KG1 (cell line): ENCODE measurements around the gene AUH.
A peak's percentile ranks its signal among the peaks of the same experiment; 100 is the strongest.
"Not testable (repeated sequence)": the region's sequence is repeated elsewhere in the genome, so short reads cannot be mapped to it uniquely, and the experiment has no call there.

Experiments used
- DNase-seq: peaks from one replicate; lab custom pipeline; 2025; lab: John Stamatoyannopoulos, UW

The AUH gene, protein sequence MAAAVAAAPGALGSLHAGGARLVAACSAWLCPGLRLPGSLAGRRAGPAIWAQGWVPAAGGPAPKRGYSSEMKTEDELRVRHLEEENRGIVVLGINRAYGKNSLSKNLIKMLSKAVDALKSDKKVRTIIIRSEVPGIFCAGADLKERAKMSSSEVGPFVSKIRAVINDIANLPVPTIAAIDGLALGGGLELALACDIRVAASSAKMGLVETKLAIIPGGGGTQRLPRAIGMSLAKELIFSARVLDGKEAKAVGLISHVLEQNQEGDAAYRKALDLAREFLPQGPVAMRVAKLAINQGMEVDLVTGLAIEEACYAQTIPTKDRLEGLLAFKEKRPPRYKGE

DNA sequence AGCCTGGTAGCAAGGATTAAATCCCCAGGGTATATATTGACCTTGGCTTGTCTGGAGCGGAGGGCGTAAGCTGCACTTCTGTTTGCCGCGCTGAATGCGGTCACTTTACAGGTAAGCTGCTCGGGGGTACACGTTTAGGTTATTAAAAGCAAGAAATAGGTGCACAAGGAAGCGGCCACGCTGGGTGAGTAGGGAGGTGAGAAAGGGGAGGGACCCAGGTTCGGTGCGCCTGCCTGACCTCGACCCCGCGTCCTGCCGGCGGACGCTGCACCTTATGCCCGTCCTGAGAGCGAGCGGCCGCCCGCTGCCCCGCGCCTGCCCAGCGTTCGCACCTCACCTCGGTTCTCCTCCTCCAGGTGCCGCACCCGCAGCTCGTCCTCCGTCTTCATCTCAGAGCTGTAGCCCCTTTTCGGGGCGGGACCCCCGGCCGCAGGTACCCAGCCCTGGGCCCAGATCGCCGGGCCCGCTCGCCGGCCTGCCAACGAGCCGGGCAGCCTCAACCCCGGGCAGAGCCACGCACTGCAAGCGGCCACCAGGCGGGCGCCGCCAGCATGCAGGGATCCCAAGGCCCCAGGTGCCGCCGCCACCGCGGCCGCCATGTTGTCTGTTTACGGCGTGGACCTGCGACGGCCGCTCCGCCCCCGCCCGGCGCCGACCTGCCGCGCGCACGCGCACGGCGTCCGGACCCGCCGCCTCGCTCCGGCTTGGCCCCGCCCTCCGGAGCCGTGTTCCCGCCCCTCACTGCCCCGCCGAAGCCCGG is at the start of gene AUH:
Gene AUH (minus strand): TSS at position 628 of the 760 bp plus-strand sequence. CDS start 29 bp downstream, at position 599.
- peak; percentile 76 for DNase-seq

DNA sequence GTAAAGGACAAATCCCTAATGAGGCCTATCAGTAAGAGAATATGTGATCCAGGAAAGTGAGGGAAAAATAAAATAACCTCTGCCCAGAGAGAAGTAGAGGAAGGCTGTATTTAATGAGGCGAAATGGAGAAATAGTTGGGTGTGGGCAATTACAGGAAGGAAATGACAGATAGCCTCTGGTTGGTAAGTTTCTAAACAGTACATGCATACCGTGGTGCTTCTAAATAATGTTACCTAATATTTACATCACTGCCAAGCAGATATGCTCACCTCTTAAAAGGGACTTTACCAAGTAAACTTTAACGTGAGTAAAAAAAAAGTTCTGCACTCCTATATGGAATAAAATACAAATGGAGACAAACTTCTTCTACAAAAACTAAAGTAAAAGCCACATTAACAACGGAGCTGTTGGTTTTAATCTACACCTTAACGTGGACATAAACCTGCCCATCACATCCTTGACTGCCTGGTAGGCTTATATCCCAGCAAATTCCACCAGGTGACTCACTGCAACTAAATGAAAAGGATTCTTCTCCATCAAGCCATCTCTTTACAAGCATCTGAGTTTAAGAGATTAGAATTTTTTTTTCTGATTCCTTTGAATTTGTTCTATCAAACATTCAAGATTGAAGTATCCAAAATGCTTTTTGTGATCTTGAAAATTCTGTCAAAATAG is 49.5 kb upstream of the AUH start:
- no peak for DNase-seq

DNA sequence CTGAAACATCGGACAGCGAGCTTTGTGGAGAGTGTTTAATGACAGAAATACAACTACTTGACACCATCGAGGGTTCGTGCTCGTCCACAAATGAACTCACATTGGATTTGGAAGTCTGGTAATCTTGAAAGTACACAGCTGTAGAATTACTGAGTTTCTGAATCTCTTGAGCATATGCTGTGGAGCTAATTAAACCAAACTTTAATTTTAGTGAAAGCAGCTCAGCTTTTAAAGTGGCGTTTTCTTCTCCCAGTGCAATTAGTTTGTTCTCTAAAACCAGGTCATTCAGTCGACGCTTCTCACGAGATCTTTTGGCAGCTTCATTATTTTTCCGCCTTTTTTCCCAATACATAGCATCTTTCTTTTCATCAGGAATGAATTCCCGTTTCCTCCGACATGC is 48.4 kb upstream of the AUH start:
- no peak for DNase-seq

DNA sequence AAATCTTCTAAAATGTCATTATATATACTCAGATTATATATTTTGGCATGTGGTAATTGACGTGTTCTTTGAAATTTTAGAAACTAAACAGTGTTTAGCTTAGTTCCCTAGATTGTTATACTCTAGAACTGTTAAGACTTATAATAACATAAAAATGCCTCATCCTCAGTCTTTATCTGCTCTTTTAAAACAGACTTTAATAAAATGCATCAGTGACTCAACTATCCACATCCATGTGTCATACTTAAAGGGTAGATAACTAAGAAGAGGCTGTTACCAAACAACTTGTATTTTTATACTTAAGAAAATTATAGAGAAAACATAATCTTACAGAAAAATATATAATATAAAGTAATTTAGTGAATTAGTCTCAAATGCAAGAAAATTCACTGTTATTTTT is 46.8 kb upstream of the AUH start:
- no peak for DNase-seq

DNA sequence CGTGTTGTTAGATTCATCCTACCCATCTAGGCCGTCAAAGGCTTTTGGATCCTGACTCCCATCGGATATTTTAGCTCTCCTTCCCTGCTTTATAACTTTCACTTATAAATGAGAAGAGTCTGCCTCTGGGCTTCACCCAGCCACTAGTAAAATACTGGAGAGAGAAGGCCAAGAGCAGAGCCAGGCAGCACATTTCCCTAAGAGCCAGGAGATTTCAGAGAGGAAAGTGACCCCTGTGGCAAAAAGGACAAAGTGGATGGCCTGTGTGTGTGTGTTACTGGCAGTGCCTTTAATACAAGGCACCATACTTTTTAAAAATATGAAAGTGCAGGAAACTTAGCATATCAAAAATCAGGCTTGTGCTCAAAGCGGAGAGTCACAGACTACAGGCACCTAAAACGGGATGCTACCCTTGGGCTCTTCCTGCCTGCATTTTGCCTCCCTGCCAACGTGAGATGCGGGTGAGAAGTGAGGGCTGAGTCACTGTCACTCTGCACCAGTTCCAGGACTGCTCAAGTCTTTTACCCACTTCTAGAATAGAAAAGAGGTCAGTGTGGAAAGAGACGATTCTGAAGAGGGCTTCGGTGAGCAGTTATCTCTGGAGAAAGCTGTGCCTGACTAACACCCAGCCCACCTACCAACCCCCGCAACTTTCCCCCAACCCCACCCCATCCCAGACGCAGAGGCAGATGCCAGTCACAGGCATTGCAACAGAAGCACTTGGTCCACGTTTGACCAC is 46.0 kb upstream of the AUH start:
- DNase-seq, result no peak

DNA sequence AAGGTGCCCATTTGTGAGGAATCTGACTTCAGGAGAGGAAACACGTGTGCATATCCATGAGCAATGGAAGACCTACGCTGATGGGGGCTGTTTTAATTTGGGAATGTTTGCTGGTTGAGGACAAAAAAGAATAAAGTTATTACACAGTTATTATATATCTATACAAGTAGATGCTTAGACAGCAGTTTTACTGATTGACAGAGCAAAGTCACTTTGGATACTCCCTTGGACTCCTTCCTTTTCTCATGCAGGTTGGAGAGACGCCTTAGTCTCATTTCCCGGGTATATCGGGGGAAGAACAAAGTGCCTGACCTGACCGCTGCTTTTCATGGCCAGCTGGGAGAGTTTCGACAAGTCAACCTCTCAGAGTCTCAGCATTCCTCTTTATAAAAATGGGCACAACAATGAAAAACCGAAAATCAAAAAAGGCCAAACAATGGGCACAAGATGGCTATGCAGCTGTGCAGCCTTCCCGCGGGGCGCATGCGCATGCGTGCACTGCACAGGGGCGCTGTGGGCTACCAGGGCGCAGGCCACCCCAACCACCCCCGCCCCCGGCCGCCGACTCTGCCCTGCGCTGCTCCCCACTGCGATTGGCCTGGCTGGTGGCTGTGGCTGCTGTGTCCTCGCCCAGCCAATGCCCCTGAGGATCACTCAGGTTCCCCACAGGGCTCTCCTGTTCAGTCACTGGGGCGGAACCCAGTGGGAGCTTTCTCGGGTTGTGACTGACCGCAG is 43.8 kb upstream of the AUH start:
- no peak for DNase-seq

DNA sequence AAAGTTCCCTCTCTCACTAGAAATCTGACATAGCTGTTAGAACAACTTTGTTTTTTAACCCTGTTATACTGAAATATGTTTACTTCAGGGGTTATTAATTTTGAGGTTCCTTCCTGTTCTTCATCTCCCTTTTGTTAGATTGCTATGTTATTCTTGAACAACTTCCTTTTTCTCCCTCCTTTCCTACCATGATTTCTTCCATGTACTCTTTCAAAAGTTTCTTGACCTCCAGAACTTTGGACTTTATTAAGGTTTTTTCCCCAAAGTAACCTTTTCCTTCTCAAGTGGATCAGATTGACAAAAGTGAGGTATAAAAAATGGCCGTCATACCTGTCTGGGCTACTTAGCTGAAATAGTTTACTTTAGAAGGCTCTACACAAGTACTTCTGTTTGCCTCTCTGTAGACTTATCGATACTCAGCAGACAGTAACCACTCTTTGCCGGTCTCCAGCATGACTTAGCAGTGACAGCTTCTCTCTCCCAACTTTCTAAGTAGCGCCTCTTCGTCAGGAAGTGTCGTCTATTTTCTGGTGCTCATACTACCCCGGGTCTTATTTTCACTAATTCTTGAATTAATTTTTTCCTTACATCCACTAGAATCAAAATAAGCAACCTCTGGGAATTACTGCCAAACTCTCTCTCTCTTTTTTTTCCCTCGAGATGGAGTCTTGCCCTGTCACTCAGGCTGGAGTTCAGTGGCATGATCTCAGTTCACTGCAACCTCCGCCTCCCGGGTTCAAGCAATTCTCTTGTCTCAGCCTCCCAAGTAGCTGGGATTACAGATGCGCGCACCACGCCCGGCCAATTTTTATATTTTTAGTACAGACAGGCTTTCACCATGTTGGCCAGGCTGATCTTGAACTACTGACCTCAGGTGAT is 42.2 kb upstream of the AUH start:
- DNase-seq, result no peak

DNA sequence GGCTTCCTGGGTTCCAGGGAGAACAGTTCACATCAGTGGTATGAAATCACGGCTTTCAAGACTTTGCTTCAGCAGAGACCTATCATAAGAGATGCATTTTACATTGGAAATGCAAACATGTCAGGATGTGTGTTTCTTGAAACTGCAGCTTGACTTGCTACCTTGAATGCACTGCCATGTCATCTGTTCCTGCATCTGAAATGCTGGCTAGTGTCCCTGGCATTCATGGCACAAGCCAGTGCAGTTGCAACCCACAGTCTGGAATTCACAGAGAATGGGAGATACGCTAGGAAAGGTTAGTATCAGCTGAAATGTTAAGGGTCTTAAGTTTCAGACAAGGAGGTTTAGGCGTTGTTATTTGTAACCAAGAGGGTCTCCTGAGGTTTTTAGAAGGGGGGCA is 37.2 kb upstream of the AUH start:
- DNase-seq, result no peak

DNA sequence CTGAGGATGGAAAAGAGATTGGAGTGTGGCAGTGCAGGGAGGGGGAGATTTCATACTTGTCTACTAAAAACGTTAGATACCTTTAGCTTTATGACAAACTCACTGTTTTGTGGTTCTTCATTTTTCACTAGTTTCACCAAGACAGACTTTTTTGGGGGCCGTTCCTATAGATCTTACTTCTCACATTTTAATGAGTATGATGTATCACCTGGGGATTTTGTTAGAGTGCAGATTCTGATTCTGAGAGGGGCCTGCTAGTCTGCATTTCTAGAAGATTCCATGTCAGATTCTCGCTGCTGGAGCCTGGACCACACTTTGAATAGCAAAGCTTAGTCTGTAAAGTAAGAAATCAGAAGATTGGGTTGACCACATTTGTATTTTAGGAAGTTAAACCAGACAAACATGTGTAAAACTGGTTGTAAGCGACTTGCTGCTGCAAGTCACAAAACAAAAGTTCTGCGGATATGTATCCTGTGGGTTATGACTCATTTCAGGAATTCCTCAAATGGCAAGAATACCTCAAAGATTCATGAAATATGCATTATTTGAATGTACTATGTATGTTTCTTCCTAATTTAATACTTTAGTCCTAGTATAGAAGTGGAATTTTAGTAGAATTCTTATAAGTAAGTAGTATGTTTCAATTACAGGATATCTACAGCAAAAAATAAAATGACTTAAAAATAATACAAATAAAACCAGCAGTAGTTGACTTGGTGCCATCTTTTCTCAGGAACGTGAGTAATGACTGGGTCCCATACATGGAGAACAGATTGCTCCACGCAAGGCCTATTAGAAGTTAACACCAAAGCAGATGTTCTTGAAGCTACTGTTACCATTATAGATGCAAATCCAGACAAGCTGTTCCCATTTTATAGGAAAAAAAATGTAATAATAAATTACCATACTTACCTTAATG is 34.1 kb upstream of the AUH start:
- DNase-seq, result no peak

DNA sequence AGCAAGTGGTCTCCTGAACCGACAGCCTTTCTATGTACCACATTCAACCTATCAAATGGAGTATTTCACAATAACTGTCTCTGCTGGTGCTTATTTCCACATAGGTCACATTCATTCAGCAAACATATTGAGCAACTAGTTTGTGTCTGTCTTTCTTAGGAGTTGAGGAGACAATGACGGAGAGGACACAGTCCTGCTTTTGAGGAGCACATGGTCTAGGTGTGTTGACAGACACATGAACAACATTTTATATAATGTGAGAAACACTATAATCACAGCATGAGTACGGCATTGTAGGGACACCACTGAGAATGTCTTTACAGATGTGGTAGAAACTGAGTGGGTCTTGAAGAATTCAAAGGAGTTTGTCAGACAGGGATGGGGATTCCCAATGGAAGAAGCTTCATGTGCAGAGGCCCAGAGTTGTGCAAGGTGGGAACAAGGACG is 33.4 kb upstream of the AUH start:
- no peak for DNase-seq

DNA sequence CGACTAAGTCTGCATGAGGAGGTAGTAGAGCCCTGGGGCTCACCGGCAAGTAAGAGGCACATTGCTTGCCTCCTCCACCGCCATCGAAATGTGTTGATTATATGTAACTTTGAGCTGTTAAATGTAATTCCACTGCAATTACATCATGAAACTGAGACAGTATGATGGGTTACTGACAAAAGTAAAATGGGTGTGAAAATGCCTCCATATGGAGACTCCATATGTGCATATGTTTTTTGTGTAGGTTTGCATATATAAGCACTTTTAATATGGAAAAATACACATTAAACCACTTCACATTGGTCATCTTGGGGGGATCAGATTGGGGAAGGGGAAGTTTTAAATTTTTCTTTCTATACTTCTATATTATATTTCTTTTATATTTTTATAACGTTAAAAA is 32.1 kb upstream of the AUH start:
- no peak for DNase-seq

DNA sequence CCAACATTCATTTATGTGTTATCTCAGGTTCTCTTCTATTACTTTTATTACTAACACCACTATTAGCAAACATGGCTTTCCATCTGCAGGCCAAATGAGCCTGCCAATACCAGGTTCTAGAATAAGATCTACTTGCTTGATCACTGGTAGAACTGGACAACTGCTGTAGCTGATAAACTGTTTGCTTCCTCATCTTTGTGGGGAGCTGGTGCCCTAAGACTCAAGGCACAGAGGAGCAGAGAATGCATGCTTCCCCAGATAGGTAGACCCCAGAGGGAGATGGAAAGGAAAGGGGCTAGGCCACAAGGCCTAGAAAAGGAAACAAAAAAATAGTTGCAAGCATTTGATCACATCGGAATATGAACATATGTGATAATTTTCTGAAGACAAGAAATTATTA is 30.7 kb upstream of the AUH start:
- no peak for DNase-seq

DNA sequence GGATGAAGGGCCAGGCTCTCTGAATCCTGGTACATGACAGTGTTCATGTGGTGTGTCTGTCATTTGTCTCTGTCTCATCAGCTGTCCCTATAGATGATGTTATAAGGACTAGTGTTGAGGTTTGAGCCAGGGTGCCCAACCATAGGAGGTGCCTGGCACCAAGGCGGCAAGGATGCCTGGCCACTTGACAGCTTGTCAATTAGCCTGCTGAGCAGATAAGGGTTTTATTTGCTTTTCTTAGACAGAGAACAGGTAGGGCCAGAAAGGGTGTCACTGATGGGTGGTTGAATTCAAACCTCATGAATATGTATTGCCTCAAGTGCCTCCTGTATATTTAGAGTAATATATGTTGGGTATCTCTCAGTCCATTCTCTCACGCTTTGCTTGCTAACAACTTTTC is 30.1 kb upstream of the AUH start:
- DNase-seq, result no peak

DNA sequence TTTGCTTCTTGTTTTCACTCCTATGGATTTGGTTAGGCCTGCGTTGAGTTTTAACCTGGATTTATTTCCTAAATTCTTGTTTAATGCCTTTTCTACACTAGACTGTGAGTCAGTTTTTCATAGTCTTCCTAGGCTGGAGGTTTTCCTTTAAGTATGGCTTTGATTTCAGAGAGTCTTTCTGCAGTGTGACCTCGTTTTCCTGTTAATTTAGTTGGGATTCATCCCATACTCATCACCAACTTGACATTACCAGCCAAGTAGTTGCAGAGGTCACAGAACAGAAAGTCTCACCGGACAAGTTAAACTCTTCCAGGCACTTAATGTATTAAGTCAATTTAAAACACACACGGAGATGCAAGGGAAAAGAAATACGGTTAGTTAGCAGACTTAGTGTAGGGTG is 29.7 kb upstream of the AUH start:
- DNase-seq, result no peak

DNA sequence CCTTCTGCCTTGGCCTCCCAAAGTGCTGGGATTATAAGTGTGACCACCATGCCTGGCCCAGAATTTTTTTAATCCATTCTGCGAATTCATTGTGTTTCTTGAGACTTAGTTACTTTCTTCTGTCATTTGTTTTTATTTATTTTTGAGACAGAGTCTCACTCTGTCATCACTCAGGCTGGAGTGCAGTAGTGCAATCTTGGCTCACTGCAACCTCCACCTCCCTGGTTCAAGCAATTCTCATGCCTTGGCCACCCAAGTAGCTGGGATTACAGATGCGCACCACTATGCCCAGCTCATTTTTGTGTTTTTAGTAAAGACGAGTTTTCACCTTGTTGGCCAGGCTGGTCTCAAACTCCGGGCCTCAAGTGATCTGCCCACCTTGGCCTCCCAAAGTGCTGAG is 28.0 kb upstream of the AUH start:
- DNase-seq, result not testable (repeated sequence)

DNA sequence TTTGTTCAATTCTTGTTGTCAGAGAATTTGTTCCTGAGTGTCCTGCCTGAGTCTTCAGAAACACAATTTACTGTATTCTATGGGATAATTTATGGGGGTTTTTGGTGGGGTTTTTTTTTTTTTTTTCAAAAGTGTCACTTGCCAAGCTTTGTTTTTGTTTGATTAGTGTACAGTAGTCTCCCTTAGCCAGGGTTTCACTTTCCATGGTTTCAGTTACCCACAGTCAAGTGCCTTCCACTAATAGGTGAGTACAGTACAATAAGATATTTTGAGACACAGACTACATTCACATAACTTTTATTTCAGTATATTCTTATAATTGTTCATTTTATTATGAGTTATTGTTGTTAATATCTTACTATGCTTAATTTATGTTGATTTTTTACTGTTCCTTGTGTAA is 25.0 kb upstream of the AUH start:
- DNase-seq, result no peak

DNA sequence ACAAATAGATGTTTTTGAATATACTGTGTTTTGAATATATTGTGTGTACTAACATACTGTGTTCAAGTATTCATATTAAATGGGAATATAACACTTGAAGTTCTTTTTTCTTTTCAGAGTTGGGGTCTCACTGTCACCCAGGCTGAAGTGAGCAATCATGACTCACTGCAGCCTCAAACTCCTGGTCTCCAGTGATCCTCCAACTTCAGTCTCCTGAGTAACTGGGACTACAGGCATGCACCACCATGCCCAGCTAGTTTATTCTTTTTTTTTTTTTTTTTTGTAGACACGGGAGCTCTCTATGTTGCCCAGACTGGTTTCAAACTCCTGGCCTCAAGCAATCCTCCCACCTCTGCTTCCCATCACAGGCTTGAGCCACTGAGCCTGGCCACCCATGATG is 23.2 kb upstream of the AUH start:
- DNase-seq, result no peak

DNA sequence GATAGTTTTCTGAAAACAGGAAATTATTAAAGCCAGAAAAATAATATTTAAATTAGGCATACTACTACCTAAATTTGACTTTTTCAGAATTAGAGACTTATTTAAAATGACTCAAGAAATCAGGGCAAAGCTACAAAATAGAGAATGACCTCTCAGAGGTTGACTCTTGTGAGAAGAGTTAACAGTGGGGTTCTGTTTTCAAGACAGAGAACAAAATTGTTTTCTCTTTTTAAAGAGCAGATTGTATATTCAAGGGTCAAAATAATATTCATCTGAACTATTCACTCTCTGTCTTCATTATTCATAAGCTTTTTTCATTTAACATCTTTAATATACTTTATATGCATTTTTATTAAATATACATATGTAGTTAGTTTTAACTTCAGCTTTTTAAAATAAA is 21.9 kb upstream of the AUH start:
- DNase-seq, result no peak

DNA sequence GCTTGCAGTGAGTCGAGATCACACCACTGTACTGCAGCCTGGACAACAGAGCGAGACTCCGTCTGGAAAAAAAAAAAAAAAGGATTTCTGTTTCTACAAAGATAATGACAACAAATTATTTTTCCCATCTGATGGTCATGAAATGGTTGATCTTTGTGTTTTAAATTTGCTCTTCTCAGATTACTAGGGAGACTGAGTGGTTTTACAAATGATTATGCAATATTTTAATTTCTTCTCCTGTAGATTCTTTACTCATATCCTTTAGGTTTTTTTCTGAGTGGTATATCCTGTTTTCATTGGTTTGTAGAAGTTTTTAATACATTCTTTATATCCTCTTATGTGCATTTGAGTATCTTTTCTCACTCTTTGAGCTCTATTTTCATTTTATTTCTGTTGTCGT is 20.6 kb upstream of the AUH start:
- no peak for DNase-seq

DNA sequence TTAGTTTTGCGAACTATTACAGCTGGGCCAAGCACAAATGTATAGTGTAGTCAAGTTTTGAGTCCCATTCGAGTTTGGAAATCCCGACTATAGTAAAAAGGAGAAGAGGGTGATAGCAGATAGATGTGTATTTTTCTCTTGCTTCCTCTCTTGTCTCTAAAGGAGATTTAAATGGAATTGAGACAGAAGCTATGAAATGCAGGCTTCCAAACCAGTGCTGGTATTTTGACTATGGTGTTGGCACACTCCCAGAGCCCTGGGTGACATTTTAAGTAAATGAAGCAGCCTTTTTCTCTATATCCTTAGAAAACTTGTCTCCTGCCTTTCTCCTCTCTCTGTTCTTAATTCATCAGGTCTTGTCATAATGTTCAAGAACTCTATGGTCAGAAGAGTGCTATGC is 17.7 kb upstream of the AUH start:
- no peak for DNase-seq
